Keratinocyte (primary cell): ENCODE data around the gene FAM13A.

Source experiments
- CTCF ChIP-seq, 3 experiments: IDR thresholded peaks in 1 of 3; conservative IDR thresholded peaks in 1 of 3; optimal IDR thresholded peaks in 1 of 3; 2 replicates in 2 of 3; 3 replicates in 1 of 3; pipeline versions ENCODE3 to v1.5.1; 2011; ENCODE audit warnings: low read length in 3 of 3, mild to moderate bottlenecking in 3 of 3, moderate library complexity in 2 of 3, control low read depth in 1 of 3, inconsistent platforms in 1 of 3; ENCODE audit not compliant: insufficient read depth in 2 of 3; ENCODE audit errors: extremely low read depth in 1 of 3
- EZH2 ChIP-seq: IDR thresholded peaks from one replicate; pipeline ENCODE4 v1.6.1; 2012; ENCODE audit warnings: inconsistent platforms, mild to moderate bottlenecking, low read length, moderate library complexity

DNA sequence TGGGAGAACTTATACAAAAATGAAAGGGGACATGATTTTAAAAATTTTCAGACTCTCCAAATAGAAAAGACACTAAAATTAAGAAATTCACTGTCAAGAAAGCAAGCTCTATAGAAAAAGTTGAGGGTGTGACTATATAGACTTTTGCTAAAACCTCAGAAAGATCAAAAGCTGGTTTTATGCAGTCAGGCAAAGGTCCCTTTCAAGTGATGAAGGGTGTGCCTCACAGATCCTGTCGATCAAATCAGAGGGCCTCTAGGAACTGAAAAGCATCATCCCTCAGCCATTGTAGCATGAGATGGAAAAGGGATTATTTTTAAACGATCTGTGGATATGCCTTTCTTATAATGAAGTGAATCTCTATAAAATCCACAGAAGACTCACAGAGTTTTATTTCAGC is 116.5 kb downstream of the FAM13A start:
- TF ChIP-seq EZH2 (no peak), CTCF (optimal IDR thresholded peaks at IDR 0.05 in 1 of 3, IDR thresholded peaks at IDR 0.05 in 1 of 3, conservative IDR thresholded peaks at IDR 0.05 in 1 of 3; ENCODE audit: extremely low read depth in 1 of 3, insufficient read depth in 2 of 3, low read length in 3 of 3) (no peak)
